Dermis blood vessel endothelial cell (primary cell): Measurements from ENCODE around the gene ASAH2. TPM values are rescaled to one million over a fixed set of nuclear protein-coding genes. Genes with fewer than 3 reads are reported as not detected.
"Not testable (repeated sequence)": the region's sequence is repeated elsewhere in the genome, so short reads cannot be mapped to it uniquely, and the experiment has no call there.

Source experiments
- DNase-seq: peaks from one replicate; pipeline ENCODE4 v3.0.0; 2010
- total RNA-seq: library from RNA; depleted of rRNA; stranded (reverse); fragments of >200 nt; gene quantifications from 2 replicates; pipeline ENCODE4 v1.2.3, GENCODE V29; 2014

The ASAH2 gene
- total RNA-seq, 1 donor from 2014 or later, result under 0.01 TPM

DNA sequence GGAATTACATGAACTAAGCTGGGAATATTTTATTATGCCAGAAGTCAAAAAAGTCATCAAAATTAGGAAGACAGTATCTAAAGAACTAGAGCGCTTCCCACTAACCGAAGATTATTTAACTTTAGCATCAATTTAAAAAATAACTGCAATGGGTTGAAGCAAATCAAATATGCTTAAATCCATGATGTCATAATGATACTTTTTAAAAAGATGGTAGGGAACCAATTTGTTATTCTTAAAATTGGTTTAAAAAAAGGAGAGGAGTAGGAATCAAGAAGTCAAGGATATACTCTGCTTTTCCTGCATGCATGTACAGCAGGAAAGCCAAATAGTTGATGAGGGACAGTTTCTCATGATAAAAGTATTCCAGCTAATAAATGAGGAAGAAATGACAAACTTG lies 3.2 kb upstream of the ASAH2 start:
- DNase-seq, result no peak

GRCh38 chr10:50250096-50250854 lies 1.0 kb downstream of the ASAH2 start:
- DNase-seq, result no peak

DNA sequence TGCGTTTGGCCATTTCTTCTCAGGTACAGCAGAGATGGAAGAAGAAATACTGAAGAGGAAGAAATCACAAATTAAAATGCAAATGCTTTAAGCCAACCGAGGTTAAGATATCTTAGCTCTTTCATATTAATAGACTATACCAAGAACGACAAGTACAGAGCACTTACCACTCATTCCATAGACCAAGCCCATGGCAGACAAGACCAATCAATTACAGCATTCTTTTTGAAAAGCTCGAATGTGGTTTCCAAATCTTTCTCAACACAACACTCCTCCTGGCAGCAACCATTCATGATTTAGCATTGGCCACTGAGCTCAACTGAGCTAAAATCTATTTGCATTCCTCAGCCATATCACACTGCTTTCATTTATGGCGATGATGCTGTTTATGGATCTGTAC lies 2.7 kb downstream of the ASAH2 start:
- no peak for DNase-seq

GRCh38 chr10:50248062-50248461 lies 3.3 kb downstream of the ASAH2 start:
- no peak for DNase-seq

DNA sequence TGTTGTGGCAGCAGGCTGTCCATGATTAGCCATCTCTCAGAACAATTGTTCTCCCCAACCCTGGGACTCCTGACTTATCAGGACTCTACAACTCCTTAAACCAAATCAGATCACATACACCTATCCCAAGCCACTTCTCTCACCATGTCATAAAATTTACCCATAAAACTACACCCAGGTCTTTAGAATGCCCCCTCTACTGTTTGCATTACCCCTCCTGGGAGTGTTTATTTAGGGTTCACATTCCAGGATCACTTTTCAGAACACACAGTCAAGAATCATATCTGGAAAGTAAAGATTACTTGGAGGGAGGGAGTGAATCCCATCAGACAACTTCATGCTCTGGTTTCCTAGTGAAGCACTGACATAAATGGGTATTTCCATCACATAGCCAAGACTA lies 7.1 kb downstream of the ASAH2 start:
- no peak for DNase-seq

GRCh38 chr10:50242777-50243176 lies 8.5 kb downstream of the ASAH2 start:
- DNase-seq, result no peak

DNA sequence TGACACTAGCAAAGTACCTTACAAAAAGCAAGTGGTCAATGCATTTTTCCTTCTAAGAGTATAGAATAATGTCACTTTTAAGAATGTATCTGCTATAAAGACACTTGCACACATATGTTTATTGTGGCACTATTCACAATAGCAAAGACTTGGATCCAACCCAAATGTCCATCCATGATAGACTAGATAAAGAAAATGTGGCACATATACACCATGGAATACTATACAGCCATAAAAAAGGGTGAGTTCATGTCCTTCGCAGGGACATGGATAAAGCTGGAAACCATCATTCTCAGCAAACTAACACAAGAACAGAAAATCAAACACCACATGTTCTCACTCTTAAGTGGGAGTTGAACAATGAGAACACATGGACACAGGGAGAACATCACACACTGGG lies 9.8 kb downstream of the ASAH2 start:
- DNase-seq, result not testable (repeated sequence)

DNA sequence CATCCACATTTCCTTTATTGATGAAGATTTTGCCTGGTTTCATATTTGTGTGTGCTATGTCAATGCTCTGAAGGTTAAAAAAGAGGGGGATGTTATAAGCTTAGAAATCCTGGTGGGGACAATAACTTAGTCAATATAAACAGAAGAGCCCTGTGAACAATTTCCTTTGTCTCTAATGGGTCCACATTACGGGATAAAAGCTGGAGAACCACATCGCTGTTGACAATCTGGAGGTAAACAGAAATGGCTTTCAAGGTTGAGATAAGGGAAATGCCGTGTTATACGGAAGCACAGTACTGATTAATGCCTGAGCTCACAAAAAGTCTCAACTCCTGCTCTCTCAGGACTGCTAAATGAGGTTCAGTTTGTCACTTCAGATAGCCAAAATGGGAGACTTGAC lies 16.8 kb downstream of the ASAH2 start:
- no peak for DNase-seq

DNA sequence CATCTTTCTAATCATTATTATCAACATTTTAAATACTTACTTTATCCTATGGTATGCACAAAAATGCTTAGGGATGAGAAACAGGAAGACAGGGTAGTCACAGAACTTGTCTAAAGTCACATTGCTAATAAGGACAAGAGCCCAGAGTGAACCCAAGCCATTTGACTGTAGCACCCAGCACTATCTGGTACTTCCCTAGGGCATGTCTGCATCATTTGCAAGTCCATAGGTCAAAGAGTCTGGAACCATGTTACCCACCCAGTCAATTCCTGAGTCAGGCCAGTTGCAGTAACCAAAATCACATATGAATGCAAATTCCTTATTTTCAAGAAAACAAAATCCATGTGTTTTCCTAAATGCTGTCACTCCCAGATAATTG lies 19.1 kb downstream of the ASAH2 start:
- DNase-seq, result no peak

- DNase-seq, result no peak
These were observed 19.6 kb downstream of the ASAH2 start for GRCh38 chr10:50231515-50232260.

GRCh38 chr10:50229460-50229859 lies 21.9 kb downstream of the ASAH2 start:
- no peak for DNase-seq

DNA sequence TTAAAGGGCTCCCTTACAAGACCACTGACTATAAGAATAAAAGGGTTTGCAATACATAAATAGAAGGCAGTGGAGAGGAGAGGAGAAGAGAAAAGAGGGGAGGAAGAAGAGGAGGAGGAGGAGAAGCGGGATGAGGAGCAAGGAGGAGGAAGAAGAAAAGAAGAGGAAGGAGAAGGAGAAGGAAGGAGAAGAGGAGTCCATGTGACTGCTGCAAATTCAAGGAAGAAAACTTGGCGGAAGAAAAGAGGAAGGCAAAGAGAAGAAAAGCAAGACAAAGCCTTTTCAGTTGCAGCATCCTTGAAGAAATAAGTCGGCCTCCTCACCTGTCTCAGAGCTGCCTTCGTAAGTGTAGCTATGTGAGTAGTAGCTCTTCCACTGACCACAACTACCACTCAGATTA lies 22.6 kb downstream of the ASAH2 start:
- DNase-seq, result no peak

DNA sequence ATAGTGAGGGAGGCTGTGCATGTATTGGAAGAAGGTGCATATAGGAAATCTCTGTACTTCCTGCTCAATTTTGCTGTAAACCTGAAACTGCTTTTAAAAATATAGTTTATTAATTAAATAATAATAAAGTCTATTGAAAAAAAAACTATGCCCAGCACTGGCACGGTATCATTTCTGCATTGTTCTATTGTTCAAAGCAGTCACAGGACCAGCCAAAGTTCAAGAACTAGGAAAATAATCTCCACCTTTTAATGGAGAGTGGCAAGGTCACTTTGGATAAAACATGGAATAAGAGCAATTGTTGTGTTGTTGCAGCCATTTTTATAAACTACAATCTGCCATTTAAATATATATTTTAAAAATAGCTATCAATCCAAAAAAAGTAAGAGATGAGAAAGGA lies 24.7 kb downstream of the ASAH2 start:
- no peak for DNase-seq

- peak; percentile 79 for DNase-seq
These were observed 26.9 kb downstream of the ASAH2 start for GRCh38 chr10:50224330-50224952.

DNA sequence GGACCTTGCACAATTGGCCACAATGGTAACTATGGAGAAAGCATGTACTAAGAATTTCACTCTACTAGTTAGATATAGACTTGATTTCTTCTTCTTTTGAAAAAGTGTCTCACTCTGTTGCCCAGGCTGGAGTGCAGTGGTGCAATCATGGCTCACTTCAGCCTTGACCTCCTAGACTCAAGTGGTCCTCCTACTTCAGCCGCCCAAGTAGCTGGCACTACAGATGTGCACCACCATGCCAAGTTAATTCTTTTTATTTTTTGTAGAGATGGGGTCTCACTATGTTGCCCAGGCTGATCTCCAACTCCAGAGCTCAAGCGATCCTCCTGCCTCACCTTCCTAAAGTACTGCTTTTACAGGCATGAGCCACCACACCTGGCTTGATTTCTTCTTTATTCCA lies 29.1 kb downstream of the ASAH2 start:
- DNase-seq, result no peak

DNA sequence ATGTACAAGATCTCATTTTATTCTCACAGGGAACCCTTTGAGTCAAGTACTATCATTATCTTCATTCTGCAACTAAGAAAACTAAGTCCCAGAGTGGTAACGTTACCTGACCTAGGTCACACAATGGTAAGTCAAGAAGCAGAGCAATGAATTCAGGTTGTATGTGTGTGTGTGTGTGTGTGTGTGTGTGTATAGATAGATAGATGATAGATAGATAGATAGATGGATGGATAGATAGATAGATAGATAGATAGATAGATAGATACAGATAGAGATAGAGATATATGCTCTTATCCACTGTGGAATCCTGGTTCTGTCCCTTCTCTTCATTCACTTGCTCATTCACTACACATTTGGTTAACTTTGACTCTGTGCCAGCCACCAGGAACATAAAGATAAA lies 29.8 kb downstream of the ASAH2 start:
- DNase-seq, result no peak

DNA sequence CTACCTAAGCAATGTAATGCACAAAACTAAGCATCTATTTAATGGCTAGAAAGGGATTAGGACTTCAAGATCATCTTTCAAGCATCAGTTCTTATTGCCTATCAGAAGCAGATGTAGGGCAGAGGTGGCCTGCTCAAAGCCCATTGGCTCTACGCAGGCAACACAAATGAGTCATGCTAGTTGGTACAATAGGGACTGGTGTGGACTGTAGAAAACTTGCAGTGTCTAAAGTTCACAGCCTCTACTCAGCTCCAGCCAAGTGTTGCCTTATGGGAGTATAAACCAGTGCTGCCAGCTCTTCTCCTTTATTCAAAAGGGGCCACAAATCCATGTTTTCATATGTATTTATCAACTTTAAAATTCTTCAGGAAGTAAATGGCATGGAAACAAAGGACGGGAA lies 31.7 kb downstream of the ASAH2 start:
- DNase-seq, result no peak

- DNase-seq, result no peak
These were observed 32.1 kb downstream of the ASAH2 start for GRCh38 chr10:50219200-50219599.

DNA sequence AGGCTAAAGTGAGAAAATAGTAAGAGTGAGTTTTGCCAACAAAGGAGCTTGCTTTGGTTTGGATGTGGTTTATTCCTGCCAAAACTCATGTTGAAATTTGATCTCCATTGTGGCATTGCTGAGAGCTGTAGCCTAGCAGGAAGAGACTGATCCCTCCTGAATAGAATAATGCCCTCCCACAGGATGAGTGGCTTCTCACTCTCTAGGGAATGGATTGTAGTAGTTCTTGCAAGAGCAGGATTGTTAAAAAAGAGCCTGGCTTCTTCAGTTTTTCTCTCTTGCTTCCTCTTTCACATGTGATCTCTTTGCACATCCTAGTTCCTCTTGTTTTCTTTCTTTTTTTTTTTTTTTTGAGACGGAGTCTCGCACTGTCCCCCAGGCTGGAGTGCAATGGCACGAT lies 34.4 kb downstream of the ASAH2 start:
- no peak for DNase-seq

DNA sequence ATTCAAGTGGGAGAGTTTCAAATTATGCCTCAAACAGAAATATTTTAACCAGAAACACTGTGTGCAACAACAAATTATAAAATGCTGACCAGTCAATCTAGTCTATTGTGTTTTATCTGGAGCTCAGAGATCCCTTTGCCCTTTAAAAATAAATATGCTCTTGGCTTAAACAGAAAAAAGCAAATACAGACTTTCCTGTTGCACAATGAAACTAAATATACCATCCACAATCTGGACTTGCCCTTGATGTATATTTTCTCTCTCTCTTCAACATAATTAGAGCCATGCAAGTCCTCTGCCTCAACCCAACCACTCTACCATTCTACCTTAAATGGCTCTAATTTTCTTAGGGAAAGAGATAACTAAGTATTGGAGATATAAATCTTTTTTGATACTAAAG lies 34.9 kb downstream of the ASAH2 start:
- no peak for DNase-seq

- no peak for DNase-seq
These were observed 39.6 kb downstream of the ASAH2 start for GRCh38 chr10:50211670-50212069.

DNA sequence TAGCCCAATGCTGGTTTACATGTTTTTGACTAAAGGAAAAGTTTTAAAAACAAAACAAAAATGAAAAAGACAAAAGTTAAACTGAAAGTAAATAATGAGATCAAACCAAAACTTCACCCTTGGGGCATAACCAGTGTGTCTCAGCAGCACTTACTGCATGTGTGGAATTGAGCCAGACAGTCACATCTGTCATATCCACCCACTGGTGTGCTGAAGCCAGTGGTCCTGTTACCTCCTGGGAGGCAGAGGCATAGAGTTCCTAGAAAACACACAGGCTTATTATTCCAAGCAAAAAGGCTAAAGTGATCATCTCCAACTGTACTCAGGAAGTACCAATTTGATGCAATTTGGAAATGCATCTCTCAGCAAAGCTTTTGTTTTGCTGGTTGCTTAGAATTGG lies 40.4 kb downstream of the ASAH2 start:
- DNase-seq, result no peak
